Caco-2 (cell line): ENCODE data around the gene NPAS2. TPM values are rescaled to one million over a fixed set of nuclear protein-coding genes. Genes with fewer than 3 reads are reported as not detected.

ENCODE experiments used
- BruUV-seq: library from RNA; stranded (reverse); fragments of 400-500 nt; replicated peaks from 2 replicates; lab custom pipeline; 2021; lab: Mats Ljungman, UMichigan
- CTCF ChIA-PET: fragments of 300-600 bp; sonication (Branson Sonifier 250); formaldehyde crosslinking; loops from one replicate; lab custom pipeline; 2022; ENCODE audit warnings: antibody characterized with exemption; lab: Charles Lee
- POLR2A ChIA-PET: fragments of 300-600 bp; sonication (Branson Sonifier 250); formaldehyde crosslinking; loops from one replicate; lab custom pipeline; 2022; ENCODE audit warnings: antibody characterized with exemption; lab: Charles Lee
- DNase-seq, 2 experiments: peaks; one replicate each; pipeline versions ENCODE4 v3.0.0 to v3.0.0-alpha.2; 2020 to 2022
- H3K27me3 ChIP-seq: replicated peaks from 2 replicates; pipeline ENCODE4 v1.6.0; 2011; ENCODE audit warnings: low read length; ENCODE audit not compliant: control insufficient read depth, insufficient read depth
- H3K36me3 ChIP-seq: 2 replicates; pipeline ENCODE4 v1.5.1; 2011; ENCODE audit warnings: low read length; ENCODE audit not compliant: control insufficient read depth, insufficient read depth
- H3K4me1 ChIP-seq: fragments of 250-450 bp; sonication (Bioruptor Pico); 2 replicates; pipeline ENCODE4 v1.5.1; 2020; ENCODE audit warnings: mild to moderate bottlenecking
- H3K4me3 ChIP-seq: 2 replicates; pipeline ENCODE4 v1.5.1; 2011; ENCODE audit warnings: low read depth, mild to moderate bottlenecking, control low read depth, low read length
- H3K9me3 ChIP-seq: fragments of 250-450 bp; sonication (Bioruptor Pico); 2 replicates; pipeline ENCODE4 v1.5.1; 2020; ENCODE audit warnings: mild to moderate bottlenecking, moderate library complexity
- H3K27ac Mint-ChIP-seq: one replicate; pipeline ENCODE4 v1.8.0; 2022; ENCODE audit warnings: mixed read lengths; ENCODE audit not compliant: unreplicated experiment
- H3K27me3 Mint-ChIP-seq: one replicate; pipeline ENCODE4 v1.8.0; 2022; ENCODE audit warnings: mixed read lengths; ENCODE audit not compliant: insufficient read depth, unreplicated experiment
- H3K36me3 Mint-ChIP-seq: one replicate; pipeline ENCODE4 v1.8.0; 2022; ENCODE audit warnings: mild to moderate bottlenecking, mixed read lengths; ENCODE audit not compliant: insufficient read depth, unreplicated experiment
- H3K4me1 Mint-ChIP-seq: one replicate; pipeline ENCODE4 v1.8.0; 2022; ENCODE audit warnings: low read depth, mixed read lengths; ENCODE audit not compliant: unreplicated experiment
- H3K4me3 Mint-ChIP-seq: one replicate; pipeline ENCODE4 v1.8.0; 2022; ENCODE audit warnings: mild to moderate bottlenecking, moderate library complexity, mixed read lengths; ENCODE audit not compliant: unreplicated experiment
- H3K9me3 Mint-ChIP-seq: one replicate; pipeline ENCODE4 v1.8.0; 2022; ENCODE audit warnings: mixed read lengths; ENCODE audit not compliant: unreplicated experiment
- intact Hi-C: fragments of 100-400 bp; cut with micrococcal nuclease; formaldehyde crosslinking; loops from one replicate; pipeline ENCODE4 v1.10.0; 2022; ENCODE audit not compliant: unreplicated experiment
- total RNA-seq: library from RNA; stranded (reverse); gene quantifications from 2 replicates; pipeline ENCODE4 v1.2.3, GENCODE V29; 2022
- TF ChIP-seq, protein P1 (sequence below), 2 experiments: fragments of 200-600 bp in 1 of 2; IDR thresholded peaks; 1 replicate in 1 of 2; 2 replicates in 1 of 2; pipeline versions ENCODE4 v1.5.1 to v1.8.0; 2011 to 2022; ENCODE audit warnings: antibody characterized with exemption in 1 of 2, control low read depth in 1 of 2, inconsistent platforms in 1 of 2, low read depth in 1 of 2, low read length in 1 of 2, mild to moderate bottlenecking in 1 of 2, moderate library complexity in 1 of 2; ENCODE audit not compliant: insufficient read depth in 1 of 2, severe bottlenecking in 1 of 2, unreplicated experiment in 1 of 2

NPAS2 gene
- total RNA-seq, 1 experiment from 2014 or later, result 2.8 TPM

DNA sequence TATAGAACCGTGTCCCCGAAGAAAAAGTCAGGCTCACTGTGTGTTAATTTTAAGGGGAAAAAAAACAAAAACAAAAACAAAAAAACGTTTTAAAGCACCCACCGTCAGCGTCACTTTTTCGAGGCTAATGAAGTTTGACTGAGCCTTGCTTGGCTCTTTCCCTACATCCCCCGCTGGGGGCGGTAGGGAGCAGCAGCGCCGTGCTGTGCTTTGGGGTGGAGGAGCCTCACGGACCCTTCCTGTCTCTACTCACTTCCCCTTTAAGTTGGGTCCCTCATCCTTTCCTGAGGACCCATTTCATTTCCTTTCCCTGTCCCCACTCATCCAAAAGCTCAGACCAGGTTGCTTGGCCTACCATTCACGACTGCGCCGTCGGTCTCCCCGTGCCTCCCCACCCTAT lies 99.4 kb downstream of the NPAS2 start:
- H3K36me3 Mint-ChIP-seq, result no peaks in the 10 kb centered on the region
- no TSS peak for BruUV-seq
- no peaks in the 10 kb centered on the region for H3K4me1 ChIP-seq
- H3K36me3 ChIP-seq, result no peaks in the 10 kb centered on the region
- no peaks in the 10 kb centered on the region for H3K4me1 Mint-ChIP-seq
- no peak overlapping the region for H3K27ac Mint-ChIP-seq
- 0 out of 2 replicates have a peak, but pooled peaks cover 3% of the 10 kb centered on the region for H3K9me3 ChIP-seq
- no peaks in the 10 kb centered on the region for H3K27me3 ChIP-seq
- H3K9me3 Mint-ChIP-seq, result peaks cover 10% of the 10 kb centered on the region
- no peak overlapping the region for H3K4me3 ChIP-seq
- intact Hi-C loops, result no loop called here
- POLR2A ChIA-PET, result no interaction called here
- H3K27me3 Mint-ChIP-seq, result no peaks in the 10 kb centered on the region
- H3K4me3 Mint-ChIP-seq, result no peak overlapping the region
- CTCF ChIA-PET, result no interaction called here
- no peak for DNase-seq
- TF ChIP-seq, protein P1, sequence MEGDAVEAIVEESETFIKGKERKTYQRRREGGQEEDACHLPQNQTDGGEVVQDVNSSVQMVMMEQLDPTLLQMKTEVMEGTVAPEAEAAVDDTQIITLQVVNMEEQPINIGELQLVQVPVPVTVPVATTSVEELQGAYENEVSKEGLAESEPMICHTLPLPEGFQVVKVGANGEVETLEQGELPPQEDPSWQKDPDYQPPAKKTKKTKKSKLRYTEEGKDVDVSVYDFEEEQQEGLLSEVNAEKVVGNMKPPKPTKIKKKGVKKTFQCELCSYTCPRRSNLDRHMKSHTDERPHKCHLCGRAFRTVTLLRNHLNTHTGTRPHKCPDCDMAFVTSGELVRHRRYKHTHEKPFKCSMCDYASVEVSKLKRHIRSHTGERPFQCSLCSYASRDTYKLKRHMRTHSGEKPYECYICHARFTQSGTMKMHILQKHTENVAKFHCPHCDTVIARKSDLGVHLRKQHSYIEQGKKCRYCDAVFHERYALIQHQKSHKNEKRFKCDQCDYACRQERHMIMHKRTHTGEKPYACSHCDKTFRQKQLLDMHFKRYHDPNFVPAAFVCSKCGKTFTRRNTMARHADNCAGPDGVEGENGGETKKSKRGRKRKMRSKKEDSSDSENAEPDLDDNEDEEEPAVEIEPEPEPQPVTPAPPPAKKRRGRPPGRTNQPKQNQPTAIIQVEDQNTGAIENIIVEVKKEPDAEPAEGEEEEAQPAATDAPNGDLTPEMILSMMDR (IDR thresholded peaks at IDR 0.05; ENCODE audit: insufficient read depth in 1 of 2, low read depth in 1 of 2, low read length in 1 of 2, severe bottlenecking in 1 of 2, unreplicated experiment in 1 of 2), result peak; percentile 28 to 32

DNA sequence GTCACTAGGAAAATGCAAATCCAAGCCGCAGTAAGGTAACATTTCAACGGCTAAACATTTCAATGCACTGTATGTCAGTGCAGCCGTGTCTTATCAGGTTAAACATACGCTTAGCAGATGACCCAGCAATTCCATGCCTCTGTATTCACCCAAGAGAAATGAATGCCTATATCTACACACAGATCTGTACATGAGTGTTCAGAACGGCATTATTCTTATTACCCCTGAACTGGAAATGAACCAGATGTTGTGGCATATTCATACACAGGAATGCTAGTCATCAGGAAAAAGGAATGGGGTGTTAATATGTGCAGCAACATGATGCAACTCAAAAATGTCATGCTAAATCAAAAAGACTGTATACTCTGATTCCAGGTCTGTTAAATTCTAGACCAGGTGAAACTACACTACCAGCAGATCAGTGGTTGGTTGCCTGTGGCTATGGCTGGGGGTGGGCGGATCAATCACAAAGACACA lies 101.8 kb downstream of the NPAS2 start:
- Mint-ChIP-seq H3K36me3 (no peaks in the 10 kb centered on the region), H3K9me3 (peaks cover 9% of the 10 kb centered on the region), H3K27me3 (no peaks in the 10 kb centered on the region), H3K4me1 (no peaks in the 10 kb centered on the region), H3K4me3 (no peak overlapping the region), H3K27ac (no peak overlapping the region)
- Histone ChIP-seq H3K9me3 (no peaks in the 10 kb centered on the region), H3K4me3 (no peak overlapping the region), H3K4me1 (no peaks in the 10 kb centered on the region), H3K36me3 (no peaks in the 10 kb centered on the region), H3K27me3 (no peaks in the 10 kb centered on the region)
- TF ChIP-seq, protein P1 (IDR thresholded peaks at IDR 0.05; ENCODE audit: insufficient read depth in 1 of 2, low read depth in 1 of 2, low read length in 1 of 2, severe bottlenecking in 1 of 2, unreplicated experiment in 1 of 2), result no peak
- no TSS peak for BruUV-seq
- ChIA-PET POLR2A (no interaction called here), CTCF (no interaction called here)
- no peak for DNase-seq
- intact Hi-C loops, result no loop called here

DNA sequence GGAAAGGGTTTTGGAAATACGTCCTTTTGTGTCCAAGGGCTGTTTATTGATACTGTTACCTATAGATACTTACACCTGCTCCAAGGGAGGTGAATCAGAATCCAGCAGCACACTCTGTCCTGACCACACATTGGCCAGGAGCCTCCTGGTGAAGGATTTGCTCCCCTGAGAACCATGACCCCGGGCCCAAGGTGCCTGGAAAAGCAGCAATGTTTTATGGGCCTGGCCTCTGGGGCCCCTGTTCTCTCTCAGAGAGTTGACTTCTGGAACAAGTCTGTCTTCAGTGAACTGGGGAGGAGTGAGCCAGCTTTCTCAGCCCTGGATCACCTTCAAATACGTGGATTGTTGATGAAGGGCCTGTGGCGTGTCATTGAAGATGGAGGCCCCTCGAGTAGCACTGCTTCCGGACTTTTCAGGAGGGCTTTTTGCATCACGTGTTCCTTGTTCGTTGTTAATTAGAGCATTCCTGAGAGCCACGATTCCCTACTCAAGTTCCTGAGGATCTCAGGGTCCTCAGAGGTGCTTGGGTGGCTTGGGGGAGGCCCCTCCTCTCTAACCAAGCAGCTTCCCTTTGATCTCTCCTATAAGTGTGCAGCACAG lies 103.6 kb downstream of the NPAS2 start:
- TF ChIP-seq, protein P1 (IDR thresholded peaks at IDR 0.05; ENCODE audit: insufficient read depth in 1 of 2, low read depth in 1 of 2, low read length in 1 of 2, severe bottlenecking in 1 of 2, unreplicated experiment in 1 of 2), result no peak
- H3K4me3 Mint-ChIP-seq, result no peak overlapping the region
- Histone ChIP-seq H3K27me3 (no peaks in the 10 kb centered on the region), H3K4me1 (no peaks in the 10 kb centered on the region), H3K9me3 (no peaks in the 10 kb centered on the region), H3K4me3 (no peak overlapping the region), H3K36me3 (no peaks in the 10 kb centered on the region)
- H3K36me3 Mint-ChIP-seq, result no peaks in the 10 kb centered on the region
- peaks cover 3% of the 10 kb centered on the region for H3K27me3 Mint-ChIP-seq
- no peaks in the 10 kb centered on the region for H3K4me1 Mint-ChIP-seq
- H3K9me3 Mint-ChIP-seq, result peaks cover 9% of the 10 kb centered on the region
- intact Hi-C loops, result no loop called here
- no peak overlapping the region for H3K27ac Mint-ChIP-seq
- POLR2A ChIA-PET, result no interaction called here
- CTCF ChIA-PET, result no interaction called here
- no TSS peak for BruUV-seq
- no peak for DNase-seq
